ENCODE results near the gene GLI1.
A peak's percentile ranks its signal among the peaks of the same experiment; 100 is the strongest.
"Not testable (repeated sequence)": the region's sequence is repeated elsewhere in the genome, so short reads cannot be mapped to it uniquely, and the experiment has no call there.

The GLI1 gene

DNA sequence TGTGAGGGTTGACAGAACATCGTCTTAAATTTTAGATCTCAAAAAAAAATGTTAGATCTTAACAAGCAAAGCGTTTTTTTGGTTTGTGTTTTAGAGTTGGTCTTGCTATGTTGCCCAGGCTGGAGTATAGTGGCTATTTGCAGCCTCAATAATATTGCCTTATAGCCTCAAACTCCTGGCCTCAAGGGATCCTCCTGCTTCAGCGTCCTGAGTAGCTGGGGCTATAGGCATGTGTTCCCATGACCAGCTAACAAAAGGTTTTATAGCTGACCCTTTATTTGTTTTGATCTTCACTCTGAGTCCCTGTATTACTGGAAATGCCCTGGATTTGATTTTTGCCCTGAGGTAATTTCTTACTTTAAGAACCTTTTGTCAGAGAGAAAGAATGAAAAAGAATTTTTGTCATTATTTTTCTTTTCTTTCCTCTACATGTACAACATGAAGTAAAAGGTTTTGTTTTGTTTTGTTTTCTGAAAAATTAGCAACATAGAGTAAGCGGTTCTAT, 19.8 kb upstream of the GLI1 start:
- H3K4me3 ChIP-seq (ENCODE audit: low read depth, low read length) = no peak overlapping the region
- DNase-seq (ENCODE audit: low read depth) = no peak

DNA sequence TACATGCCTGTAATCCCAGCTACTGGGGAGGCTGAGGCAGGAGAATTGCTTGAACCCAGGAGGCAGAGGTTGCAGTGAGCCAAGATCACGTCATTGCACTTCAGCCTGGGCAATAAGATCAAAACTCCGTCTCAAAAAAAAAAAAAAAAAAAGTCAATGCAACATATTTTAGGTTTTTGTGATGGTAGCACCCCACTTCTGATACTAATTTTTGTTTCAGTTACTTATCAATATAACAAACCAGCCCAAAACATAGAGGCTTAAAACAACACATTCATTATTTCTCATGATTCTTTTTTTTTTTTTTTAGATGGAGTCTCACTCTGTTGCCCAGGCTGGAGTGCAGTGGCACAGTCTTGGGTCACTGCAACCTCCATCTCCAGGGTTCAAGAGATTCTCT, 18.2 kb upstream of the GLI1 start:
- H3K4me3 ChIP-seq (ENCODE audit: low read depth, low read length); DNase-seq (ENCODE audit: low read depth): not testable (repeated sequence)

DNA sequence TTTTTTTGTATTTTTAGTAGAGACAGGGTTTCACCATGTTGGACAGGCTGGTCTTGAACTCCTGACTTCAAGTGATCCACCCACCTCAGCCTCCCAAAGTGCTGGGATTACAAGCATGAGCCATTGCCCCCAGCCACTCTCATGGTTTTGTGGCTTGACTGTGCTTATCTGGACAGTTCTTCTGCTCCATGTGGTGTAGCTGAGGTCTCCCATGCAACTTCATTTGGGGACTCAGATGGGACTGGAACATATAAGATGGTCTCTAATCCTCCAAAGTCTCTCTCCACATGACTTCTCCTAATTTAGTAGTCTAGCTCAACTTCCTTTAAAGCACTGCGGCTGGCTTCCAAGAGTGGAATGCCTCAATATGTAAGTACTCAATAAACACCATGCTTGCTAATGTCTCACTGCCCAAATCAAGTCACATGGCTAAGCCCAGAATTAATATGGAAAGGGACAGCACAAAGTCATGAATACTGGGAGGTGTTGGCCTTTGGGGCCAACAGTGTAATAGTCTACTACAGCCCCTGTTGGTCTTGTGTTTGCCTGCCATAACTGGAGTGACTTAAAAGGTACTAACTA, 17.6 kb upstream of the GLI1 start:
- no peak overlapping the region for H3K4me3 ChIP-seq (ENCODE audit: low read depth, low read length)
- no peak for DNase-seq (ENCODE audit: low read depth)

DNA sequence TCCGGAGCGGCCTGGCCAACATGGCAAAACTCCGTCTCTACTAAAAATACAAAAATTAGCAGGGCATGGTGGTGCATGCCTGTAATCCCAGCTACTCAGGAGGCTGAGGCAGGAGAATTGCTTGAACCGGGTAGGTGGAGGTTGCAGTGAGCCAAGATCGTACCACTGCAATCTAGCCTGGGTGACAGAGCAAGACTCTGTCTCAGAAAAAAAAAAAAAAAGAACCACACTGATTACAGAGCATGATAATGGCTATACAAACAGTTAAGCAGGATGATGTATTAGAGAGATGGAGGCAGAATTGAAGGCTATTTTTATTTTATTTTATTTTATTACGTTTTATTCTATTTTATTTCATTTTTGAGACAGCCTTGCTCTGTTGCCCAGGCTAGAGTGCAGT, 15.2 kb upstream of the GLI1 start:
- not testable (repeated sequence) for DNase-seq (ENCODE audit: low read depth); H3K4me3 ChIP-seq (ENCODE audit: low read depth, low read length)

DNA sequence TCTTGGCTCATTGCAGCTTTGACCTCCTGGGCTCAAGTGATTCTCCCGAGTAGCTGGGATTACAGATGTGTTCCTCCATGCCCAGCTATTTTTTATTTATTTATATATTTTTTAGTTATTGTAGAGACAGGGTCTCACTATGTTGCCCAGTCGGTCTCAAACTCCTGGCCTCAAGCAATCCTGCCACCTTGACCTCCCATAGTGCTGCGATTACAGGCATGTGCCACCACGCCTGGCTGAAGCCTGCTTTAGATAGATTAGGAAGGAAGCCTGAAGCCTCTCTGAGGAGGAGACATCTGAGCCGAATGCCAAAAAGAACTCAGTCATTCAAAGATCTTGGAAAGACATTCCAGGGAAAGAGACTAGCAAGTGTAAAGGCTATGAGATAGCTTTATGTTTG, 14.8 kb upstream of the GLI1 start:
- no peak overlapping the region for H3K4me3 ChIP-seq (ENCODE audit: low read depth, low read length)
- no peak for DNase-seq (ENCODE audit: low read depth)

DNA sequence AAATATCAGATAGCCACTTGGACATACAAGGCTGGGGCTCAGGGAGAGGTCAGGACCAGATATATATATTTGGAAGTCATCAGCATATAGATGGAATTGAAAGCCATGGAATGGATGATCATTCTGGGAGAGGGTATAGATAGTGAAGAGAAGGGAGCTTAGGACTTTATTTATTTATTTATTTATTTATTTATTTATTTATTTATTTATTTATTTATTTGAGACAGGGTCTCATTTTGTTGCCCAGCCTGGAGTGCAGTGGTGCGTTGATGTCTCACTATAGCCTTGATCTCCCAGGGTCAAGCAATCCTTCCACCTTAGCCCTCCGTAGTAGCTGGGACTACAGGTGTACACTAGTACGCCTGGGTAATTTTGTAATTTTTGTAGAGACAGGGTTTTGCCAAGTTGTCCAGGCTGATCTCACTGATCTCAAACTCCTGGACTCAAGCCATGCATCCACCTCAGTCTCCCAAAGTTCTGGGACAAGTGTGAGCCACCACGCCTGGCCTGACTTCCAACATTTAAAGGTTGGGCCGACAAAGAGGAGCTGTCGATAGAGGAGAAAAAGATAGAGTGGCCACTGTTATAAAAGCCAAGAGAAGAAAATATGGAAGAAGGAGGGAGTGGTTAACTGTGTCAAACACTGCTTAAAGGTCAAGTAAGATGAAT, 13.2 kb upstream of the GLI1 start:
- no peak for DNase-seq (ENCODE audit: low read depth)
- no peak overlapping the region for H3K4me3 ChIP-seq (ENCODE audit: low read depth, low read length)

DNA sequence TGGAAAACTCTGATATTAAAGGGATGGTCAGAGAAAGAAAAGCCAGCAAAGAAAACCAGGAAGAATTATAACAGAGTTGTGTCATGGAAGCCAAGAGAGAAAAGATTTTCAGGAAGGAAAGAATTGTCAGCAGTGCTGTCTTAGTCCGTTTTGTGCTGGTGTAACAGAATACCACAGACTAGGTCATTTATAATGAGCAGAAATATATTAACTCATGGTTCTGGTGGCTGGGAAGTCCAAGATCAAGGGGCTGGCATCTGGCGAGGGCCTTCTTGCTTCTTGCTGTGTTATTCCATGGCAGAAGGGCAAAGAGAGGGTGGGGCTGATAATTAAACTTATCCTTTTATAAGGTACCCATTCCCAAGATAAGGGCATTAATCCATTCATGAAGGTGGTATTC, 10.9 kb upstream of the GLI1 start:
- no peak overlapping the region for H3K4me3 ChIP-seq (ENCODE audit: low read depth, low read length)
- DNase-seq (ENCODE audit: low read depth) = no peak

DNA sequence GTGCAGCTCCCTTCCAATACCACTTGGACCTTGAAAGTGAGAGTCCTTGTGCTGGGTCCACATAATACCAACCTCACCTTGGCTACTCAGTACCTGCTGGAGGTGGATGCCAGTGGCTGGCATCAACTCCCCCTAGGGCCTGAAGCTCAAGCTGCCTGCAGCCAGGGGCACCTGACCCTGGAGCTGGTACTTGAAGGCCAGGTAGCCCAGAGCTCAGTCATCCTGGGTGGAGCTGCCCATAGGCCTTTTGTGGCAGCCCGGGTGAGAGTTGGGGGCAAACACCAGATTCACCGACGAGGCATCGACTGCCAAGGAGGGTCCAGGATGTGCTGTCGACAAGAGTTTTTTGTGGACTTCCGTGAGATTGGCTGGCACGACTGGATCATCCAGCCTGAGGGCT, 10.2 kb upstream of the GLI1 start:
- no peak overlapping the region for H3K4me3 ChIP-seq (ENCODE audit: low read depth, low read length)
- no peak for DNase-seq (ENCODE audit: low read depth)

DNA sequence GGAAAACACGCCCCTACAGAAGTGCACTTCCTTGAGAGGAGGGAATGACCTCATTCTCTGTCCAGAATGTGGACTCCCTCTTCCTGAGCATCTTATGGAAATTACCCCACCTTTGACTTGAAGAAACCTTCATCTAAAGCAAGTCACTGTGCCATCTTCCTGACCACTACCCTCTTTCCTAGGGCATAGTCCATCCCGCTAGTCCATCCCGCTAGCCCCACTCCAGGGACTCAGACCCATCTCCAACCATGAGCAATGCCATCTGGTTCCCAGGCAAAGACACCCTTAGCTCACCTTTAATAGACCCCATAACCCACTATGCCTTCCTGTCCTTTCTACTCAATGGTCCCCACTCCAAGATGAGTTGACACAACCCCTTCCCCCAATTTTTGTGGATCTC, 9.5 kb upstream of the GLI1 start:
- no peak overlapping the region for H3K4me3 ChIP-seq (ENCODE audit: low read depth, low read length)
- no peak for DNase-seq (ENCODE audit: low read depth)

DNA sequence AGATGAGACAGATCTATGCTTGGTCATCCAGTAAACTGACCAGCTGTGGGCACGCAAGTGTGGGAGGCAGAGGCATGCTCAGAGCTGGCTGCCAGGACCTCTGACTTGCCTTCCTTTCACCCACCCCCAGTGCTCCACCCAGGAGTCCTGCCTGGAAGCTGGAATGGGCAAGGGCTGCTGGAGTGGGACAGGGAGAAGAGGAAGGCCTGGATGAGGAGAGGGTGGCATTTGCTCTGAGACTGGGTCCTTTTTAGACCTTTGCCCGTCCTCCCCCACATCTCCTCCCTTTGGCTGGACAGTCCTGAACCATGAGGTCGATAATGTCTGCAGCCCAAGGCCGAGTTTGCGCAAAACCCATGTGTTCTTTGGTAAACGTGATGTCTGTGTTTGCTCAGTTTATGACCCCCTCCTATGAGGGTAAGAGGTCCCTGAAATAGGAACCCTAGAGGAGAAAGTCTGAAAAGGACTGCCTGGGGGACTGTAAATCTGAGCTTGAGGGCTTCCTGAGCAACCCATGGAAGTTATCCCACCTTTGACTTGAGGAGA, 8.3 kb upstream of the GLI1 start:
- DNase-seq (ENCODE audit: low read depth) = no peak

DNA sequence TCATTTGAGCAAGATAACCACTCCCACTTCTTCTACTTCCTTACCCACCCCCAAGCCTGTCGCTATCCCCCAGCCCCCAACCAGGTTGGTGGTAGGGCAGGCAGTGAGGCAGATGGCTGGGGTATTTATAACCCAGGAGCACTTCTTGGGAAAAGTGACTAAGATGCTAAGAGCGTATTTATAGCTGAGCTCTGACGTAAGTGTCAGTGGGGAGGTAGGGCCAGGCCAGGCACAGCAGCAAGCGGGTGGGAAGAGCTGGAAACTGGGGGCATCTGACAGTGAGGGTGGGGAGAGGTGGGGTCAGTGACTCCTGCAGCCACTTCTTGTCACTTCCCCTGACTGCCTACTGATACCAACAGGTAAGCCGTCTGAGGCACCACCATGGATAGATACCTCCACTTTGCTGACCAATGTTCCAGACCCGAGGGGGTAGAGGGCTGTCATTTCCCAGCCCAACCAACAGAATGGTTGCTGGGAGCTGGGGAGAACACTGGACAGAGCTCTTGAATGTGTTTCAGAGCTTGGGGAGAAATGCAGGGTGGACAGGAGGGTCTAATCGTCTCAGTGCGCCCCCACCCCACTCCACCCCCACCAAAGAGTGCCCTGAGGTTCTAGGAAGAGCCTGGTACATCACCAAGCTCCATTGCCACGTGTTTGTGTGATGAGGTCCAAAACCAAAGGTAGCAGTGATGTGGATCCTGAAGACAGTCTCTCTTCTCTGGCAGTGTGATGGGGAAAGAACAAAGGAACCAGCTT, 7.2 kb upstream of the GLI1 start:
- H3K4me3 ChIP-seq (ENCODE audit: low read depth, low read length) = no peak overlapping the region
- DNase-seq (ENCODE audit: low read depth) = peak; percentile 81

More for the DNA sequence above, 8.3 kb upstream of the GLI1 start:
- H3K4me3 ChIP-seq (ENCODE audit: low read depth, low read length) = no peak overlapping the region

DNA sequence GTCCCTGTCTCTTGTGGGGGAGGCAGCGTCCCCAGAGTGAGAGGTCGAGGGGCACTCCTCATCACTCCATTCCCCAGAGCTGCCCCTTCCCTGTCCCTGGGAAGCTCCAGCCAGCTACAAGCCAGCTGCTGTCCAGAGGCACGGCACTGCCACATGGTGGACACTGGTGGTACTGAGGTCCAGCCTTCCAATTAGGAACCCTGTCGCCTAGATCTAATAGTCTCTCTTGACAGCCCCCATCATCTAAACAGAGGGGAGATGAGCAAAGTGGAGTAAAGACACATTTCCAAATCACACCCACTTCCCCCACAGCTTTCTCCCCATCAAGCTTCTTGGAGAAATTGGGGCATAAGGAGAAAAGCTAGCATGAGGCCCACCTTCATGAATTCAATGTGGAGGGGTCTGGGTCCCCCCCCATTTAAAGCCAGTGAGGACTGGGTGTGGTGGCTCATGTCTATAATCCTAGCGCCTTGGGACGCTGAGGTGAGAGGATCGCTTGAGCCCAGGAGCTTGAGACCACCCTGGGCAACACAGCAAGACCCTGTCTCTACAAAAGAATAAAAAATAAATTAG, 6.6 kb upstream of the GLI1 start:
- no peak overlapping the region for H3K4me3 ChIP-seq (ENCODE audit: low read depth, low read length)
- peak; percentile 51 for DNase-seq (ENCODE audit: low read depth)

DNA sequence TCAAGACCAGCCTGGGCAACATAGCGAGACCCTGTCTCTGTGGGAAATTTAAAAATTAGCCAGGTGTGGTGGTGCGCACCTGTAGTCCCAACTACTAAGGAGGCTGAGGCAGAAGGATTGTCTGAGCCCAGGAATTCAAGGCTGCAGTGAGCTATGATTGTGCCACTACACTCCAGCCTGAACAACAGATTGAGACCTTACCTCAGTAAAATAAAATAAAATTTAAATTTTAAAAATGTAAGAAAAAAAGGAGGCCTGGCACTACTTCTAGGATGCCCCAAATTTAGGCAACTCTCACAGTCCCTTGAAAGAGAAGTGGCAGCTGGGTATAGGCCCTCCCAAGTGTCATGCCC, 5.4 kb upstream of the GLI1 start:
- H3K4me3 ChIP-seq (ENCODE audit: low read depth, low read length) = no peak overlapping the region
- DNase-seq (ENCODE audit: low read depth) = no peak

DNA sequence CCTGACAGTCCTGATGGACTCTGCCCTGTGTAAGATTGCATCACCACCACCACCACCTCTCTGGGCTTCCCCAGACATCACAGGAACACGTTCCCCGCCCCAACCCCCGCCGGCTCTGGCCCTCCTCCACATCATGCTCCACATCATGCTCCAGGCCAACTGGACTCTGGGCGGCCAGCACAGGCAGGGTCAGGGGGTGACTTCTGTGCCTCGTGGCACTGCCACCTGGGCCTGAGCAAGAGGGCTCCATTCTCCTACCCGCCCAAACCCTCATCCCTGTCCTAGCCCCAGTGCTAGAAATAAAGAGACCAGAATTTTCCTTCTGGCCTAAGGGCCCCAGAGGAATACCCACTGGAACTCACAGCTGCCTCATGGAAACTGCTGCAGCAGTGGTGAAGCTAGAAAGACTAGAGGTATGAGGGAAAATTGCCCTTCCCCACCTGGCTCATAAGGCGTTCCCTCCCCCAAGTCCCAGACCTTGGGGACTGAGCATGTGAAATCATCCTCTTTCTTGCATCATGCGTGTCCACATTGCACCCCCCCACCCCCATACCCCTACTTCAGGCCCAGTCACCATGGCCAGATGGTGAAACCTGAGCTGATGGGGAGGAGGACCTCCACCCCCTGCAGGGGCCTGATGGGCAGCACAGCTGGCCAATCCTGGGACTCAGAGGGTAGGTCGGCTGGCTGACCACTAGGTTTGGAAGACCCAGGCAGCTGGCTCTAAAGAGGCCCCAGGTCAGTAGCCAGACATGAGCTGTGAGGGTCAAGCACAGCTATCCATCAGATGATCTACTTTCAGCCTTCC, 4.8 kb upstream of the GLI1 start, which contains the start of gene INHBE:
TSS of gene INHBE (plus strand) at position 742 of the 808 bp plus-strand sequence. CDS start 230 bp downstream, outside the sequence.
- H3K4me3 ChIP-seq (ENCODE audit: low read depth, low read length) = peak within 1 kb of the TSS; percentile 33
- peak; percentile 96 for DNase-seq (ENCODE audit: low read depth)

DNA sequence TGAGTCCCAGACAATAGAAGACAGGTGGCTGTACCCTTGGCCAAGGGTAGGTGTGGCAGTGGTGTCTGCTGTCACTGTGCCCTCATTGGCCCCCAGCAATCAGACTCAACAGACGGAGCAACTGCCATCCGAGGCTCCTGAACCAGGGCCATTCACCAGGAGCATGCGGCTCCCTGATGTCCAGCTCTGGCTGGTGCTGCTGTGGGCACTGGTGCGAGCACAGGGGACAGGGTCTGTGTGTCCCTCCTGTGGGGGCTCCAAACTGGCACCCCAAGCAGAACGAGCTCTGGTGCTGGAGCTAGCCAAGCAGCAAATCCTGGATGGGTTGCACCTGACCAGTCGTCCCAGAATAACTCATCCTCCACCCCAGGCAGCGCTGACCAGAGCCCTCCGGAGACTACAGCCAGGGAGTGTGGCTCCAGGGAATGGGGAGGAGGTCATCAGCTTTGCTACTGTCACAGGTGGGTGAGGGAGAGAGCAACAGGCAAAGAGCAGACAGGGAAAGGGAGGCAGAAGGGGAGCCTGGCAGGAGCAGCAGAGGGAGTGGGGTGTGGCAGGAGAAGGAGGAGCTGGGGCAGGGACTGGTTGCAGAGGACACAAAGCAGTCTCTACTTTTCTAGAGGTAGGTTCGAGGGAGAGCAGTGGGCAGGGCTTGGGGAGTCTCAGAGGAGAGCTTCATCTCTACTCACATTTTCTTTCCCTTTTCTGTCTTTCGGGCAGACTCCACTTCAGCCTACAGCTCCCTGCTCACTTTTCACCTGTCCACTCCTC, 4.0 kb upstream of the GLI1 start:
- peak overlapping the region; percentile 33 for H3K4me3 ChIP-seq (ENCODE audit: low read depth, low read length)
- no peak for DNase-seq (ENCODE audit: low read depth)

DNA sequence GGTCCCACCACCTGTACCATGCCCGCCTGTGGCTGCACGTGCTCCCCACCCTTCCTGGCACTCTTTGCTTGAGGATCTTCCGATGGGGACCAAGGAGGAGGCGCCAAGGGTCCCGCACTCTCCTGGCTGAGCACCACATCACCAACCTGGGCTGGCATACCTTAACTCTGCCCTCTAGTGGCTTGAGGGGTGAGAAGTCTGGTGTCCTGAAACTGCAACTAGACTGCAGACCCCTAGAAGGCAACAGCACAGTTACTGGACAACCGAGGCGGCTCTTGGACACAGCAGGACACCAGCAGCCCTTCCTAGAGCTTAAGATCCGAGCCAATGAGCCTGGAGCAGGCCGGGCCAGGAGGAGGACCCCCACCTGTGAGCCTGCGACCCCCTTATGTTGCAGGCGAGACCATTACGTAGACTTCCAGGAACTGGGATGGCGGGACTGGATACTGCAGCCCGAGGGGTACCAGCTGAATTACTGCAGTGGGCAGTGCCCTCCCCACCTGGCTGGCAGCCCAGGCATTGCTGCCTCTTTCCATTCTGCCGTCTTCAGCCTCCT, 3.4 kb upstream of the GLI1 start:
- no peak for DNase-seq (ENCODE audit: low read depth)
- H3K4me3 ChIP-seq (ENCODE audit: low read depth, low read length) = peak overlapping the region; percentile 33

DNA sequence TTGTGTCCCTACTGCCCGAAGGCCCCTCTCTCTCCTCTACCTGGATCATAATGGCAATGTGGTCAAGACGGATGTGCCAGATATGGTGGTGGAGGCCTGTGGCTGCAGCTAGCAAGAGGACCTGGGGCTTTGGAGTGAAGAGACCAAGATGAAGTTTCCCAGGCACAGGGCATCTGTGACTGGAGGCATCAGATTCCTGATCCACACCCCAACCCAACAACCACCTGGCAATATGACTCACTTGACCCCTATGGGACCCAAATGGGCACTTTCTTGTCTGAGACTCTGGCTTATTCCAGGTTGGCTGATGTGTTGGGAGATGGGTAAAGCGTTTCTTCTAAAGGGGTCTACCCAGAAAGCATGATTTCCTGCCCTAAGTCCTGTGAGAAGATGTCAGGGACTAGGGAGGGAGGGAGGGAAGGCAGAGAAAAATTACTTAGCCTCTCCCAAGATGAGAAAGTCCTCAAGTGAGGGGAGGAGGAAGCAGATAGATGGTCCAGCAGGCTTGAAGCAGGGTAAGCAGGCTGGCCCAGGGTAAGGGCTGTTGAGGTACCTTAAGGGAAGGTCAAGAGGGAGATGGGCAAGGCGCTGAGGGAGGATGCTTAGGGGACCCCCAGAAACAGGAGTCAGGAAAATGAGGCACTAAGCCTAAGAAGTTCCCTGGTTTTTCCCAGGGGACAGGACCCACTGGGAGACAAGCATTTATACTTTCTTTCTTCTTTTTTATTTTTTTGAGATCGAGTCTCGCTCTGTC, 2.7 kb upstream of the GLI1 start:
- no peak for DNase-seq (ENCODE audit: low read depth)
- H3K4me3 ChIP-seq (ENCODE audit: low read depth, low read length) = no peak overlapping the region

DNA sequence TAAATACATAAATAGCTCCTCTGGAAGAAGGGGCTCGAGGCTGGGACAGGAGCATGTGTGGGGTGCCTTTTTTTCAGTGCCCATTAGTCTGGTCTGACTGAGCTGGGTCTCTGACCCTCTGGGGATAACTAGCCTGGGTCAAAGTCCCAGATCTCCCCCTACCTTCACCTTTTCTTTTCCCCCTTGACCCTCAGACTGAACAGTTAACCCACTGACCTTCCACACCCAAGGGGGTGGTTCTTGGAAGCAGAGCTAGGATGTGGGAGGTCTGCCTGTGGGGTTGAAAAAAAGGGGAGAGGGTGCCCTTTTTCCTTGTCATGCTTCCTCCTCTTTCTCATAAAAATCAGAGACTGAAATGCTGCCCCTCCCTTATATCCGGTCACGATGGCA, 925 bp upstream of the GLI1 start:
- DNase-seq (ENCODE audit: low read depth) = no peak
- peak overlapping the region; percentile 74 for H3K4me3 ChIP-seq (ENCODE audit: low read depth, low read length)

All from skeletal muscle cell (primary cell).